Measurements from ENCODE around the gene SLC26A11.
"Not testable (repeated sequence)": the region's sequence is repeated elsewhere in the genome, so short reads cannot be mapped to it uniquely, and the experiment has no call there.

SLC26A11 gene

GRCh38 chr17:80196652-80197051 is 23.6 kb upstream of the SLC26A11 start:
- DNase-seq, result no peak

DNA sequence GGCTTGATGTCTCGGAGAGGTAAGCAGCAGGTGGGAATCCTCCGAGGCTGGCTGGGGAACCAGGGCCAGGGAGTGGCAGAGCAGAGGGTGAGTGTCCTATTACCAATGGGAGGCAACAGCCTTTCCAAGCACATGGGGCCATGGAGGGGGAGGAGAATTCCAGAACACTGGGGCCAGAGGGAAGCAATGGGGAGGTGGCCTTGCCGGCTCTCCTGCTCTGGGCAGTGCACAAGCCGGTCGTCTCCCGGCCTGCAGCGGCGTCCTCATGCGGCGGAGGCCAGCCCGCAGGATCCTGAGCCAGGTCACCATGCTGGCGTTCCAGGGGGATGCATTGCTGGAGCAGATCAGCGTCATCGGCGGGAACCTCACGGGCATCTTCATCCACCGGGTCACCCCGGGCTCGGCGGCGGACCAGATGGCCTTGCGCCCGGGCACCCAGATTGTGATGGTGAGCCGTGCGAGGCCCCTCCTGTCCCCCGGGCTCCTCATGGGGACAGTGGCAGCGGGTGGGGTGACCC is 22.0 kb upstream of the SLC26A11 start:
- DNase-seq, result no peak

DNA sequence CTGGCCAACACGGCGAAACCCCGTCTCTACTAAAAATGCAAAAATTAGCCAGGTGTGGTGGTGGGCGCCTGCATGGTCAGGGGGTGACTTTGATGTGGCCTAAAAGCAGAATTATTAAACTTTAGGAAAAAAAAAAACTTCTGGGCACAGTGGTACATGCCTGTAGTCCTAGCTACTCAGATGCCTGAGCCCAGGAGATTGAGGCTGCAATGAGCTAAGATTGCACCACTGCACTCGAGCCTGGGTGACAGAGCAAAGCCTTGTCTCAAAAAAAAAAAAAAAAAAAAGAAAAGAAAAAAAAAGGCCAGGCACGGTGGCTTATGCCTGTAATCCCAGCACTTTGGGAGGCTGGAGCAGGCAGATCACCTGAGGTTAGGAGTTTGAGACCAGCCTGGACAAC is 20.9 kb upstream of the SLC26A11 start:
- not testable (repeated sequence) for DNase-seq

GRCh38 chr17:80201446-80201845 is 18.8 kb upstream of the SLC26A11 start:
- DNase-seq, result no peak

DNA sequence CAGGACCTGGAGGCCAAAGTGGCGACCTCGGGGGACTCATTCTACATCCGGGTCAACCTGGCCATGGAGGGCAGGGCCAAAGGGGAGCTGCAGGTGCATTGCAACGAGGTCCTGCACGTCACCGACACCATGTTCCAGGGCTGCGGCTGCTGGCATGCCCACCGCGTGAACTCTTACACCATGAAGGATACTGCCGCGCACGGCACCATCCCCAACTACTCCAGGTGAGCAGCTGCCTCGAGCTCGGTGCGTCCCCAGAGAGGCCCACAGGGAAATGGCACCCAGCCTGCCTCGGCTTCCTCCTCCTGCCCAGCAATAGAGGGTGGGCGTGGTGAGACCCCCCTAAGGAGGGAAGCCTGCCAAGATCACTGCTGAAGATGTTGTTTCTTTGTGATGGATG is 18.0 kb upstream of the SLC26A11 start:
- no peak for DNase-seq

- no peak for DNase-seq
These were observed 16.7 kb upstream of the SLC26A11 start for GRCh38 chr17:80203471-80203963.

DNA sequence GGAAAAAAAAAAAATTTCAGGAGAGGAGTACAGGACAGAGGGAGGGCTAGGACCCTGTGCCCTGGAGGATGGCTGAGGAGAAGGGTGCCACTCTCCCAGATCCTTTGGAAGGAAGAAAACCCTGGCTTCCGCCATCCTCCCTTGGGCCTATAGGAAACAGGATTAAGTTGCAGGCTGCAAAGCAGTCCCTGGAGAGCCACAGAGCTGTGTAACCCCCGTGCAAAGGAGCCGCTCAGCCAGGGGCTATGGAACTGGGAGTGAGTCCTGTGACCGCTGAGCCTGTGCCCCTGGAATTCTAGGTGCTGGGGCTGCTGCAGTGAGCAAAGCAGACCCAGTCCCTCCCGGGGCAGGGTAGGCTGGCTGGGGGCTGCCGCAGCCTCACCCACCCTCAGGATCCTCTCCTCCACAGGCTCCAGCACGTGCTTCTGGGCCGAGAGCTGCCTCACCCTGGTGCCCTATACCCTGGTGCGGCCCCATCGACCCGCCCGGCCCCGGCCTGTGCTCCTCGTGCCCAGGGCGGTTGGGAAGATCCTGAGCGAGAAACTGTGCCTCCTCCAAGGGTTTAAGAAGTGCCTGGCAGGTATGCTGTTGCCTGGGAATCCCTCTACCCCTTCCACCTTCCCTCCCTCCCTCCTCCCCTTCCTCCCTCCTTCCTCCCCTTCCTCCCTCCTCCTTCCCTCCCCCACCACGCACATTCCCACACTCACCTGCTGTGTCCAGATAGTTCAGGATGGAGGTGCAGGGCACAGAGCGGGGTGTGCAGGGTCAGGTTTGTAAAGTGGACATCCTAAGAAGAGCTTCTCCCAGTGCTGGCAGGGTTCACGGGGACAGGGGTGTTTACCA is 15.4 kb upstream of the SLC26A11 start:
- DNase-seq, result no peak

- no peak for DNase-seq
These were observed 14.4 kb upstream of the SLC26A11 start for GRCh38 chr17:80205811-80206210.

DNA sequence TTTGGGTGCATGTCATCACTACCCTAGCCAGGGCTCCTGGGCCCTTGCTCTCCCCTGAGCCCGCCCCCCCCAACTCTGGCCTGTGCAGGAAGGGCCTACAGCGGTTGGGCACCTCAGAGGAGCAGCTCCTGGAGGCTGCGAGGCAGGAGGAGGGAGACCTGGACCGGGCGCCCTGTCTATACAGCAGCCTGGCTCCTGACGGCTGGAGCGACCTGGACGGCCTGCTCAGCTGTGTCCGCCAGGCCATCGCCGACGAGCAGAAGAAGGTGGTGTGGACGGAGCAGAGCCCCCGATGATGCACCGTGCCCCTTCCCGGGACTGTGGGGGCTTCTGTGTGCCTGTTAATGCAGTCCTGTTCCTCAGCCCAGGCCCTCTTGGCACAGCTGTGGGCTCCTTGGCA is 12.2 kb upstream of the SLC26A11 start:
- DNase-seq, result no peak

- DNase-seq, result no peak
These were observed 10.5 kb upstream of the SLC26A11 start for GRCh38 chr17:80209765-80210164.

DNA sequence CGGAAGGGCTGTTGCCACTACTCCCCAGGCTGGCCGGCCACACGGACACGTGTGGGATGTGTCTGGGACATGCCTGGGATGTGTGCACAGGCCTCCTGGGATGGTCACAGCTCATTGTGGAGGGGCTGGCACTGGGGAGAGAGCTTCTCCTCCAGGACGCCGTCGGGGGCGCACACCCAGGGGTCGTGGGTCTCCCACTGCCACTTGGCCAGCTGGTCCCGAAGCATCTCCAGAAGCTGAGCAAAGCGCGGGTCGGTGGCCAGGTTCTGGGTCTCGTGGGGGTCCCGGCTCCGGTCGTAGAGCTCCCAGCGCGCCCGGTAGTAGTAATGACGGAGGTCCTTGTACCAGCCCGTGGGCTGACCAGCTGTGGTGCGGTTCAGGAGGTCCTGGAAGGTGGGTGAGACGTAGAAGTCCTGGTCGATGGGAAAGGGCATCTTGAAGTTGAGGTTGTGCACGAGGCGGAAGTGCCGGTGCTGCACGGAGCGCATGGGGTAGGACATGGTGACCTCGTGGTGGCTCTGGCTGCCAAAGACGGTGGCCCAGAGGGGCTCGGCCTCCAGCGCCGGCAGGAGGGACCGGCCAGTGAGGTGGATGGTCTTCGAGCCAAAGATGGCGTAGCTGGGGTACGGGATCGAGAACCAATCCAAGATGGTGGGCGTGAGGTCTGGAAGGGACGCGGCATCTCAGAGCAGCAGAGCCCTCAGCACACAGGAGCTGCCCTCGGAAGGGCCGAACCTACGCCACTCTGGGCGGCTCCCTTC is 9.7 kb upstream of the SLC26A11 start:
- no peak for DNase-seq

DNA sequence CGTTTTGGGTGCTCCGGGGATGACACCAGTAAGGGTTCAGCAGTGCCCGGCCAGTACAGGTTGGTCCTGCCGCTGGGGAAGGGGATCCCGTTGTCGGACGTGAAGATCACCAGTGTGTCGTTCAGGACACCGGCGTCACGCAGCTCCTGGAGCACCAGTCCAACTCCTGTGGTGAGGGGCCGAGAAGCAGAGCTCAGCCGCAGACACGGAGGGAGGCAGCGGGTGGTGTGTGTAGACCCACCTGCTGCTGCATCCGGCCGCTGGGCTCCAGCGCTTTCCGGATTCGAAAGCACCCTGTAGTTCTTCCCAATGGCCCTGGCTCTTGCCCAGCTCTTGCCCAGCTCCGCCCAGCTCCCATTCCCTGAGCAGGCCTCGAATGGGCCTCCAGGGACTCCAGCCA is 8.1 kb upstream of the SLC26A11 start:
- DNase-seq, result no peak

DNA sequence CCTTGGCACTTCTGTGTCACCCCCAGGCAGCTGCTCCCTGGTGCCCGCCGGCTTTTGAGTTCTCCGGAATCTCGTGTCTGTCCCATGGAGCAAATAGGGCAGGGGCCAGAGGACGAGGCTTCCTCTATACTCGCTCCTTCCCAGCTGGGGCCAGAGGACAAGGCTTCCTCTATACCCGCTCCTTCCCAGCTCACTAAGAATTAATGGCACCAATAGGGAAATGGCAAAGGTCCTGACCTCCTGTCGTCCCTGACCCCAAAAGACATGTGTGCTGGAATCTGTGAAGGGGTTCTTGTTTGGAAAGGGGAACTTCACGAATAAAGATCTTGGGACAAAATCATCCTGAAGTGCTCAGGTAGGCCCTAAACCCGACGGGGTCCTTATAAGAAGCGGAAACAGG is 7.7 kb upstream of the SLC26A11 start:
- DNase-seq, result no peak

DNA sequence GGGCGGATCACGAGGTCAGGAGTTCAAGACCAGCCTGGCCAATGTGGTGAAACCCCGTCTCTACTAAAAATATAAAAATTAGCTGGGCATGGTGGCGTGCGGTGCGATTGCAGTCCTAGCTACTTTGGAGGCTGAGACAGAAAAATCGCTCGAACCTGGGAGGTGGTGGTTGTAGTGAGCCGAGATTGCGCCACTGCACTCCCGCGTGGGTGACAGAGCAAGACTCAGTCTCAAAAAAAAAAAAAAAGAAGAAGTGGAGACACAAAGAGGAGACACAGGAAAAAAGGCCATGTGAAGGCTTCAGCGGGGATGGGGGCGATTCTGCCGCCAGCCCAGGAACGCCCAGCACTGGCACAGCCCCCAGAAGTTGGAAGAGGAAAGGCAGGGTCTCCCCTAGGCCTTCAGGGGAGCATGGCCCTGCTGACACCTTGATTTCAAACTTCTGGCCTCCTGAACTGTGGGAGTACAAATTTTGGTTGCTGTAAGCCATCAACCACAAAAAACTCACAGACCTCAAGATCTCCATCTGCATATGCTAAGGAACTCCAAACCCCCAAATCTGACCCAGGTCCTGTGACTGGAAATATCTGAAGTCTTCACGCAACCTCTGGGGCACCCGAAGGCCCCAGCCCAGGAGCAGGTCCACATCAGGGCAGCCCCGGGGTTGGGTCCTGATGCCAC is 7.1 kb upstream of the SLC26A11 start:
- DNase-seq, result no peak

DNA sequence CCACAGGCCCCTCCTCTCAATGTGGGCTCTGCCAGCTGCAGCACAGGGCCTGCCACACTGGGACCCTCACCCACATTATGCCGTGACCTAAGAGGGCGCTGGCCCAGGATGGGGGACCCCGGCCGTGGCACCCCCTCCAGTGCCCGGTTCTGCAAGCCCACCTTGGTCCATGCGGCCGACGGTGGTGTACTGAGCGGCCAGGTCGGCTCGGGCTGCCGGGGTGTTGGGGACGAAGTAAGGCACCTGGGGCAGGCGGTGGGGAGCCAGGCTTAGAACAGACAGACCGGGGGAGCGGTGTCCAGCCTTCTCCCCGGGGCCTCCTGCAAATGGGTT is 6.6 kb upstream of the SLC26A11 start:
- DNase-seq, result no peak

DNA sequence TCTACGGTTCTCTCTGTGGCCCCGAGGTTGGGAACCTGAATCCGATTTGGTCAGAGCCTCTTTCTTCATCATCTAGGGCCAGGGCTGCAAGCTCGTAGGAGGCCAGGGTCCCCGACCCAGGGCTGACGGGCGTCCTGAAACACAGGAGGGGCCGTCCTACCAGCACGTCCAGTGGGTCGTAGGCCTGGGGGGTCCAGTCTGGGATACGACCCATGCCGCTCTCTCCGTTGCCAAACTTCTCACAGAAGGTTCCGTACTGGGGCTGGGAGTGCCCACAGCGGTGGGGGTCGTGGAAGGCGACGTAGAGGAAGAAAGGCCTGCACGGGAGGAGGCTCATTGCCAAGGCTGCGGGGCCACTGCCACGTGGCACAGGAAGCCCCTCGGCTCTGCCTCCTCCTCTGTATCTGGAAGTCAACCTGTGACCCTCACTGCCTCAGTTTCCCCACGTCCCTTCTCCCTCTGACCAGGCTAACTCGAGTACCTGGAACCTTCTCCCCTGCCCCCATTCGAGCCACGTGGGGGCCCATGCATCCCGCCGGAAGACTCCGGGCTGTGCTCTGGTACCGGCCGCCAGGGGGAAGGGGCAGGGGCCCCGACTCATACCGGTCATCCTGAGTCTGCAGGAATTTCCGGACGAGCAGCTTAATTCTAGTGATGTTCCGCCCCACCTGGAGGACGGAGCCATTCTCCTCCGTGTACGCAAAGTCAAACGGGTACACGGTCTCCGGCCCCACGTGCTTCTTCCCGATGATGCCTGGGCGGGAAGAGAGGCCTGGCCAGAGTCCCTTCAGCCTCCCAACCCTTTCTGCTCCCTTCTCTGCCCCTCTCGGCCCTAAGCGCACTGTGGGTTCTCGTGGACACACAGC is 6.0 kb upstream of the SLC26A11 start:
- no peak for DNase-seq

DNA sequence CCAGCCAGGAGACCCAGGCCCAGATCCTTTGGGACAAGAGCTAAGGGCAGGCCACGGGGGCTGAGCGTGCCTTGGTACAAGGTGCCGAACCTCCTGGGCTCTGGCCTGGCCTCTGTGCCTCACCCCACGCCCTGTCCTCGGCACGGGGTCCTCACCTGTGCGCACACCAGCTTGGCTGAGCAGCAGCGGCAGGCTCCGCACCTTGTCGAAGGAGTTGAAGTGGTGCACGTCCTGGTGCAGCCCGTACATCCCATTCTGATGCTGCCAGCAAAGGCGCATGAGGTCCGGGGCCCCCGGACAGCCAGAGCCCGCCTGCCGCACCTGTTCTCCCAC is 5.4 kb upstream of the SLC26A11 start:
- no peak for DNase-seq

DNA sequence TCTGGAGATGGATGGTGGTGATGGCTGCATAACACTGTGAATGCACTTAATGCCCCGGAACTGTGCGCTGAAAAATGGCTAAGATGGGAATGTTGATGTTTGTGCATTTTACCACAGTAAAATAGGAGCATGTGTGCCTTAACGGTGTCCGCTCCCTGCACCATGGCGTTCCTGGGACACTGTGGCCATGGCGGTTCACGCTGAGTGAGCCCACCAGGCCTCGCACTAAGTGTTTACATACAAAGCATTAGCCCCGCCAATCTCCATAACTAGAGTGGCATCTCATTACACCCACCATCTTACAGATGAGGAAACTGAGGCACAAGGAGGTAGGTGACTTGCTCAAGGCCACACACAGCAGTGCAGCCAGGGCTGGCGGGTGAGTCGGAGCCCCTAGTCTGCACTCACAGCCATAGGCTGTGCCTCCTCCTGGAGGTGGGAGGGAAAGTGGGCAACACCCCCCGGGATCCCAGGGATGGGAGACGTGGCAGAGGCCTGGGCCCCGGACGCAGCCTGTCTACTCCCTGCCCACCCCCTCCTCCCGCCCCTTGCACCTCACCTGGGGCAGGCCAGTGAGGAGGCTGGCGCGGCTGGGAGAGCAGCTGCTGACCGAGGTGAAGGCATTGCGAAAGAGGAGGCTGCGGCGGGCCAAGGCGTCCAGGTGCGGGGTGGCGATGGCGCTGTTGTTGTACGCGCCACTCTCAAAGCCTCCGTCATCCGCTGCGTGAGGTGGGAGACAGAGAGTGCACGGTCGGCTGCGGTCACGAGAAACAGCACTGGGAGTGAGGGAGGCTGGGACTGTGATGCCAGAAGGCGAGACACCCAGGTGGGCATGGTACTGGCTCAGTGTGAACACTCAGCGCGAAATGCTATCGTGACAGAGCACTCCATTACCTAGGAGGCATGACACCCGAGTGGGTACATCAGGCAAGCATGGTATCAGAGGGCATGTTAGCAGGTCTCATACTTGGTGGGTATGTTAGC is 3.5 kb upstream of the SLC26A11 start:
- no peak for DNase-seq

GRCh38 chr17:80217703-80218362 is 2.4 kb upstream of the SLC26A11 start:
- no peak for DNase-seq

DNA sequence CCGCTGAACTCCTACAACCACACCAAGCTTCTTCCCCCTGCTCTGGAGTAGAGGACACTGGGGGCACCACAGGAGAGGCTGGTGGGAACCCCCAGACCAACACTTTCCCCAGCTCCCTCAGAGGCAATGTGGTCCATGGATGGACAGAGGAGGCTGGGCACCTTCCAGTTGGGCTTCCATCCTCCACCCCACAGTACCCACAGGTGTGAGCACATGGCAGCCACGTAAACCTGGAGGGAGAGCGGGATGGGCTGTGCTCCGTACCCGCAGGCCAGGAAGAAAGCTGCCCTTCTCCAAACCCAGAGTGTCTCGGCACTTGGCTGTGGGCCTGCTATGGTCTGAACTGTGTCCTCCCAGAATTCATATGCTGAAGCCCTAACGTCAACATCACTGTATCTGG is 1.8 kb upstream of the SLC26A11 start:
- DNase-seq, result no peak

Data from eye (tissue), 1 donor.